Fibroblast of pulmonary artery (primary cell): Measurements from ENCODE around the gene COL13A1.

Experiments used
- DNase-seq: peaks from one replicate; pipeline ENCODE4 v3.0.0-alpha.2; 2010; ENCODE audit warnings: low read depth
- H3K4me3 ChIP-seq: replicated peaks from 2 replicates; pipeline ENCODE4 v1.5.1; 2011; ENCODE audit warnings: low read depth, mild to moderate bottlenecking, control low read depth, low read length, moderate library complexity
- TF ChIP-seq, protein P1 (sequence below): IDR thresholded peaks from 2 replicates; pipeline ENCODE4 v1.5.1; 2011; ENCODE audit warnings: mild to moderate bottlenecking, control low read depth, low read length, inconsistent platforms; ENCODE audit errors: missing control alignments

COL13A1 gene

DNA sequence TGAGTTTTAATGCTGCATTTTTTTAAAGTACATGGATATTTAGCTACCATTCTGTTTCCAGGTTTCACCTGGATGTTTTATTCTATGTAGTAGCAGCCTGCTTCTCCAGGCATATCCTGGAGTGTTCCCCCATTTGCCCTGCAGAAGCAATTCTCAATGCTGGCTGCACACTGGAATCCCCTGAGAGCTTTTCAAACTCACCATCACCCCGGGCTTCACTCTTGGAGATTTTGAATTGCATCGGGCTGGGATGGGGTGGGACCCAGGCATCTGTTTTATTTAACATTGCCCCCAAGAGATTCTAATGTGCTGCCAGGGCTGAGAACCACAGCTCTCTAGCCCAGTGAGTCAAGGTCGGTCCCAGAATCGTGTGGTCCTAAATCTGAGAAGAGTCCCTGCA lies 137.8 kb downstream of the COL13A1 start:
- no peak for DNase-seq
- no peak overlapping the region for H3K4me3 ChIP-seq
- TF ChIP-seq, protein P1, sequence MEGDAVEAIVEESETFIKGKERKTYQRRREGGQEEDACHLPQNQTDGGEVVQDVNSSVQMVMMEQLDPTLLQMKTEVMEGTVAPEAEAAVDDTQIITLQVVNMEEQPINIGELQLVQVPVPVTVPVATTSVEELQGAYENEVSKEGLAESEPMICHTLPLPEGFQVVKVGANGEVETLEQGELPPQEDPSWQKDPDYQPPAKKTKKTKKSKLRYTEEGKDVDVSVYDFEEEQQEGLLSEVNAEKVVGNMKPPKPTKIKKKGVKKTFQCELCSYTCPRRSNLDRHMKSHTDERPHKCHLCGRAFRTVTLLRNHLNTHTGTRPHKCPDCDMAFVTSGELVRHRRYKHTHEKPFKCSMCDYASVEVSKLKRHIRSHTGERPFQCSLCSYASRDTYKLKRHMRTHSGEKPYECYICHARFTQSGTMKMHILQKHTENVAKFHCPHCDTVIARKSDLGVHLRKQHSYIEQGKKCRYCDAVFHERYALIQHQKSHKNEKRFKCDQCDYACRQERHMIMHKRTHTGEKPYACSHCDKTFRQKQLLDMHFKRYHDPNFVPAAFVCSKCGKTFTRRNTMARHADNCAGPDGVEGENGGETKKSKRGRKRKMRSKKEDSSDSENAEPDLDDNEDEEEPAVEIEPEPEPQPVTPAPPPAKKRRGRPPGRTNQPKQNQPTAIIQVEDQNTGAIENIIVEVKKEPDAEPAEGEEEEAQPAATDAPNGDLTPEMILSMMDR, result no peak

DNA sequence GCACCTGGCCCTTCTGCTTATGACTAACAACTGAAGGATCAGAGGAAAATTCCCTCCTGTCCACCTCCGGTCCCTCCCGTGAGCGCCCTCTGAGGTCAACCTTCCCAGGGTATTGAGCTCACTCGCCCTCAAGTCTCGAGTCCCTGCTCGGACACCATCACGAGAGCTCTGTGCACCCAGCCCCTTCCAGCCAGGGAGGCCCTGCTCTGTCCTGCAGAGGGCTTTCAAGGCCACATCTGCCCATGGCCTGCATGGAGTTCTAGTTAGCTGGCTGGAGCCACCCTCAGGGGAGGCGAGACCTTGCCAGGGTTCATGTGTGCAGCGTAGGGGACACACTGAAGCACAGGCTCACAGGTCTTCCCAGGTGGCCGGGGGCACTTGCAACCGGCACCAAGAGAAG lies 140.0 kb downstream of the COL13A1 start:
- no peak for DNase-seq
- TF ChIP-seq, protein P1, result no peak
- no peak overlapping the region for H3K4me3 ChIP-seq

DNA sequence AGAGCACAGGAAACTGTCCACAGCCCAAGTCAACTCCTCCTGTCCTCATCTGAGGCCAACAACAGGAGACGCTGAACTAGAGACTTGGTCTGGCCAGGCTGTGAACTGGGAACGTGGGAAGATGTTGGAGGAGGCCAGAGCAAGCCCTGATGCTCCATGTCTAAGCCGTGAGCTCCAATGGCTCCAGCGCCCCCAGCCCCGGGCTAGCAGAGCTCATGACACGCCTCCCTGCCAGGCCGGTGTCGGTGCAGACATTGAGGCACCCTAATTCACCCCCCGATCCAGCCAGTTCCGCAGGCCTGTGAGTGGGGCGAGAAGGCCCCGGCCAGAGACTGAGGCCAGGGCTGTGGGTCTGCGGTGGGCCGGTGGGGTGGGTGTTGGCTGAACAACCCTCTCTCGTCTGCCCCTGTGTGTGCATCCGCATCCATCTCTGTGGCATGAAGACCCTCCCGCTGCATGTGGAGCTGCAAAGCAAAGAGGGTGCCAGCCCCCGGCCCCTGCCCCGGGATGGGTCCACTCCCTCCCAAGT lies 141.7 kb downstream of the COL13A1 start:
- TF ChIP-seq, protein P1, result no peak
- DNase-seq, result no peak
- H3K4me3 ChIP-seq, result no peak overlapping the region

DNA sequence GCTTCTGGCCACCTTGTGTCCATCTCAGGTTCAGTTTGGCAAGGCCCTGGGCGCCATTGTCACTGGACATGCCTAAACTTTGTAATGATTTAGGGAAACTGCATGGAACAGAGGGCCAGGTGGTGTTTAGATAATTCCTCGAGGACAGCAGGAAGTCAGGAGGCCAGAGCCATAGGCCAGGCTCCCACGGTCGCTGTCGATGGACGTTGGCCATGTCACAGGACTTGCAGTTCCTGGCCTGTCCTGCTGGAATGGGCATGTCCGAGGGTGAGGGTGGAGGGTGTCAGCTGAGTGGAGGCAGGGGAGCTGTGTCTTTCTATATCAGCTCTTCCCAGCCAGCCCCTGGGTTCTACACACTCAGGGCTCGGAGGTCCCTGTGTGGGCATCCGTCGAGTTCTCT lies 143.1 kb downstream of the COL13A1 start:
- no peak for DNase-seq
- no peak overlapping the region for H3K4me3 ChIP-seq
- TF ChIP-seq, protein P1, result no peak

DNA sequence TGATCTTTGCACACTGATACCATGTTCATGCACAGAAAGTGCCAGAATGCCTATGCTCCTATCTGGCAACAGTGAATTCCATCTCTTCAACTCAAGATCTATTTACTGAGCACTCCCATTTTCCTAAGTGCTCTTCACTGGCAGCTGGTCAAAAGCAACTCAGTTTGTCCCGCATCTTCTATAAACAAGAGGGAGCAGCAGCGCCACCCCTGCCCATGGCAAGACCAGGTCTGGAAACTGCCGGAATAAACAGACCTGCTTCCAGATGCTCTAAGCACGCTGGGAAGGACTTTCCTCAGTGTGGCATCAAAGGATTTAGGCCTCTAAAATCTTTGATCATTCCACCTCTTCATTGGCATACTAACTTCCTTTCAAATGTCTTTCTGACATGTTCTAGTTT lies 146.6 kb downstream of the COL13A1 start:
- TF ChIP-seq, protein P1, result no peak
- no peak for DNase-seq
- H3K4me3 ChIP-seq, result no peak overlapping the region

DNA sequence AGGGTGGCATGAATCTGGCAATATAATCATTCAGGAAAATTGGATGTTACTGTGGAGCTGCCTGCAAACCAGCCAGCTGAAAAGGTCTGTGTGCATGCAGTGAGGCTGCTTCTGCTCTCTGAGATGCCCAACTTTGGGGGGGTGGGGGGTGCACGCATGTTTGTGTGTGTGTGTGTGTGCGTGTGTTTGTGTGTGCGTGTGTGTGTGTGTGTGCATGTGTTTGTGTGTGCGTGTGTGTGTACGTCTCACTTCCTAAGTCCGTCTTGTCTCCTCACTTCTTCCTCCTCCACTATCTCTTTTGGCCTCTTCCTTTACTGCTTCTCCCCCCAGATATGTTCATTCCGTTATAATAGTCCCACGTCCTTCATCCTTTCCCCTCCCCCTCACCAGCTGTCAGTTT lies 148.1 kb downstream of the COL13A1 start:
- TF ChIP-seq, protein P1, result no peak
- H3K4me3 ChIP-seq, result no peak overlapping the region
- no peak for DNase-seq

DNA sequence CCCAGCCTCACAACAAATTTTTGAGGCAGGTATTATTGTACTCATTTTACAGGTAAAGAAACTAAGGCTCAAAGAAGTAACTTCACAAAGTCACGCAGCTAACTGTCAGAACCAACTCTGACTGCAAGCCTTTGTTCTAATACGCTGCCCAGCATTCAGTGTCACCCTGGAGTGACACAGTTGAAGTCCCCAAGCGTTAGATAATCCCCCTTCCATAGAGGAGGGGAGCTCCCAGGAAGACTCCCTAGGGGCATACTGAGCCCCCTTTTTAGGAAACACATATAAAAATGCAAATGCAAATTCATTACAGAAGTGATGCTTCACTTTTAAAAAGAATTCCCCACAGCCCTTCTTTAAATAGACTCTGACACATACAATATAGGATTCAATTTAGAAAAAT lies 150.0 kb downstream of the COL13A1 start:
- TF ChIP-seq, protein P1, result no peak
- no peak for DNase-seq
- H3K4me3 ChIP-seq, result no peak overlapping the region
